GM12801 (cell line): ENCODE results near the gene SCAF1.

Experiments
- TF ChIP-seq, protein P1 (sequence below): IDR thresholded peaks from one replicate; pipeline ENCODE4 v1.5.1; 2011; ENCODE audit warnings: control low read depth; ENCODE audit not compliant: insufficient read length; ENCODE audit errors: extremely low read depth

SCAF1 gene

DNA sequence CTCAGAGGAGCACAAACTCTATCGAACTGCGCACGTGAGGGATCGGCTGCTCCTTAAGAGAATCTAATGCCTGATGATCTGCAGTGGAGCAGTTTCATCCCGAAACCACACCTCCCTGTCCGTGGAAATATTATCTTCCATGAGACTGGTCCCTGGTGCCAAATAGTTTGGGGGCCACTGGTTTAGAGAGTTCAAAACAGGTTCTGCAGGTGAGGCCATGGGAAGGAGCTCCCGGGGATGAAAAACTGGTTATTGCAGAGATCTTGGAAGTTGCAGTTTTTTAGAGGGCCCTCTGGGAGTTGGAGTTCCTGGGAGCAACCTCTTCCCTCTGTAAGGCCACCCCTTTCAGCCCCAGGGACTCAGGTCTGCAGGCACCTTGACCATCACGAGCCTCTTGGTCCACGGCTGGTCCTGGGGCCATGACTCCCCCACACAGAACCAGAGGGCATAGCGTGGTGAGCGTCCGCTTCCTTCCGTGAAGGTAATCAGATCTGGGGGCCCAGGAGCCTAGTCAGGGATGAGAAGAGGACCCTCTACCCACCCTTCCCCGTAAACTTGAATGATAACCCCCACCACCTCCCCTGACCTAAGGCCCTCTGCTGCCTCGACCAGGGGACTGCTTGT, 18.4 kb downstream of the SCAF1 start:
- TF ChIP-seq, protein P1, sequence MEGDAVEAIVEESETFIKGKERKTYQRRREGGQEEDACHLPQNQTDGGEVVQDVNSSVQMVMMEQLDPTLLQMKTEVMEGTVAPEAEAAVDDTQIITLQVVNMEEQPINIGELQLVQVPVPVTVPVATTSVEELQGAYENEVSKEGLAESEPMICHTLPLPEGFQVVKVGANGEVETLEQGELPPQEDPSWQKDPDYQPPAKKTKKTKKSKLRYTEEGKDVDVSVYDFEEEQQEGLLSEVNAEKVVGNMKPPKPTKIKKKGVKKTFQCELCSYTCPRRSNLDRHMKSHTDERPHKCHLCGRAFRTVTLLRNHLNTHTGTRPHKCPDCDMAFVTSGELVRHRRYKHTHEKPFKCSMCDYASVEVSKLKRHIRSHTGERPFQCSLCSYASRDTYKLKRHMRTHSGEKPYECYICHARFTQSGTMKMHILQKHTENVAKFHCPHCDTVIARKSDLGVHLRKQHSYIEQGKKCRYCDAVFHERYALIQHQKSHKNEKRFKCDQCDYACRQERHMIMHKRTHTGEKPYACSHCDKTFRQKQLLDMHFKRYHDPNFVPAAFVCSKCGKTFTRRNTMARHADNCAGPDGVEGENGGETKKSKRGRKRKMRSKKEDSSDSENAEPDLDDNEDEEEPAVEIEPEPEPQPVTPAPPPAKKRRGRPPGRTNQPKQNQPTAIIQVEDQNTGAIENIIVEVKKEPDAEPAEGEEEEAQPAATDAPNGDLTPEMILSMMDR: no peak

DNA sequence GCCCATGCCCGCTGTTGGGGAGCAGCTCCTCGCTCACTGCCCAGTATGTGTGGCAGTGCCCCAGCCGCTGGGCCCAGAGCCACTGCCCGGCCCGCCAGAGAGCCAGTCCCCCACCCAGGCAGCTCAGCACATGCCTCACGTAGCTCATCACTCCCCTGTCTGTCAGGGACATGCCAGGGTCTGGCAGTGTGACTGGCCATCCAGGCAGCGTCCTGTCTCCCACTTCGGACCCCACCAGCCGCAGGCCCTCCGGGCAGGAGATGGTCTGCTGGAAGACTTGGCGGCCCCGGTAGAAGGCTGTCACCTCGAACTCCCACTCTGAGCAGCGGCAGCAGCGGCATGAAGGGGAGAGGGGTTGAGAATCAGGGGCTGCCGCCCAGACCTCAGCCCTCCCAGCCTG, 20.0 kb downstream of the SCAF1 start:
- TF ChIP-seq, protein P1: no peak

DNA sequence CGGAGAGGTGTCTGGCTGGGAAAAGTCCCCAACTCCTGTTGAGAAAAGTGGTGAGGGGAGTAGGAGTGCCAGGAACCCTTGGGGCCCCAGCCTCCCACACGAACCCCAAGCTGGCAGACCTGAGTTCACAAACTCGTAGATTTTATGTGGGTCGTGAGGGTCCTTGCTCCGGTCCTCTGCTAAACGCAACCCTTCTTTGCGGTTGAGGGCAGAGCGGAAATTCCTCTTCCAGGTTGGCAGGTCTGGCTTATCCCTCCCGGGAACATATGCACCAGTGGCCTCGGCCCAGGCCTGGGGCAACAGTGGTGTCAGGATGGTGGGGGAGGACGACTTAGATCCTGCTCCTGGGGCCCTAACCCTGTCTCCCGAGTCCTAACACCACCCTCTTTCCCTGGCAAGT, 21.2 kb downstream of the SCAF1 start:
- TF ChIP-seq, protein P1: no peak

DNA sequence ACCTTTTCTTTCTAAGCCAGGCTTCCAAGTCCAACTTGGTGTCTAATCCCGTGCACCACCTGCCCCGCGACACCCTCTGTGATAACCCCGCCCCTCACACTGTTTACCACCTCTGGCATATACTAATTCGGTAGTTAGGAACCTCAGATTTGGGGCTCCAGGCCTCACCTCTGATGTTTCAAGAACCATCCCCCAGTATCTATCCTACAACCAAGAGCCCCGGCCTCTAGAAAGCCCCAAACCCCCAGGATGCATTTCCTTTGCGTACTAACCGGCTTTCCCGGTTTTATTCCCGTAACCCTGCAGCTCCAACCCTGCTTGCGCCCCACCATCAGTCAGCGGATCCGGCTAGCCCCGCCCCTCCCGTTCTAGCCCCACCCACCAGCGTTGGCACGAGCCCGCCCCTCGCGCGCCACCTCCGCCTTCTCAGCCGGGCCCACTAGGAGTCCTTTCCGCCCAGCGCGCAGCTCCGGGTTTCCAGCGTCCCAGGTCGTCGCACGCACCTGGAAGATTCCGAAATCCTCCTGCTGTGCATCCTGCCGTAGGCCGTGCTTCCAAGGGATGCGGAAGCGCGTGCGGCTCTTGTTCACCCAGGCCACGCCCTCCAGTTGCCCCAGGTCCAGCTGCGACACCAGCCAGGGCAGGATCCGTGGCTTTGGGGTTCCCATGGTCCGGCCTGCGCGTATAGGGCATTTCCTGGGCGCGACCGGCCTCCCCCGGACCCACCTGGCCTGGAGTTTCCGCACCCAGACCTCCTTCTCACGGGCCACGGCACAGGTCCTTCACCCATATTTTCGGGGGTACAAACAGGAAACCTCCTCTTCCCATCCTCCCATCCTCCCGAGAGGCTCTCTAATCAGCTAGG, 22.4 kb downstream of the SCAF1 start:
- TF ChIP-seq, protein P1: no peak

DNA sequence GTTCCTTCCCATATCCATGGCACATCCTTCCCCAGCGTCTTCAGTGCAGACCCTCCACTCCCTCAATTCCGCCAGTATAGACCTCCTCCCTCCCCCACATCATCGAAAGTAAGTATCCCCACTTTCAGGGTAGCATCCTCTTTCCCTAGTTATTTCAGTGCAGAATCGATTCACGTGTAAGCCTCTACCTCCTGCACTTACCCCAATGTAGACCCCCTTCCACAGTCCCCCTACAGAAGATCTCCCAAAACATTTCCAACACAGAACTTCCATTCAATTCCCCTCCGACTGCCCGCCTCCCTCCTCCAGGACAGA, 23.0 kb downstream of the SCAF1 start:
- TF ChIP-seq, protein P1: no peak

DNA sequence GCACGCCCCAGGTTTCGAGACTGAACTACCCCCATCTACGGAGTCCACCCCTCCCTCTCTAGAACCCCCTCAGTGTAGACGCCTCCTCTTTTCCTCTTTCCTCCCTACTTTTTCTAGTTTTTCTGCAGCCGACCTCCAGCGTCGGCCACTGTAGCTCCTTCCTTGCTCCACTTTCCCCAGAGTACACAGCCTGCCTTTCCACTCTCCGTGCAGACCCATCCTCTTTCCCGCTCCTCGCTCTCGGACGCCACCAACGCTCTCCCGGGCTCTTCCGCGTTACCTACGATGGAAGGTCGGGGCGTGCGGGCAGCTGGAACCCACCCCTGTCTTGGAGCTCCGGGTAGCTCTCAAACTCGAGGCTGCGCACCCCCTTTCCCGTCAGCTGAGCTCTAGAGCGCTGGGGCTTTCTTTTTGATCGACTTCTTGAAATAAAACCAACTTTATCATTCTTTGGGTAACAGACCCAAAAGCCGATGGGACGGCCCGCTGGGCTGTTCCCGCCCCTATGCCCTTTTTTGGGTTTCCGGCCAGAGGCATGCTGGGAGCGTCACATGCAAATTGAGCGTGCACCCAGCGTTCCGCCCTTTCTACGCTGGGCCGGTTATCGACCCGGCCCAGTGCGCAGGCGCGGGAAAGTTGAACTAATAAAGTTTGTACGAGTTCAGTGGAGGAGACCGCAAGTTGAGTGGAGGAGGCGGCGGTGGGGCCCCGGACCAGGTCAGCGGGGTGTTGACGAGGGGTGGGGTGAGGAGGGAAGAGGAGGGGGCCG, 23.5 kb downstream of the SCAF1 start, which contains the start of the genes BCL2L12 and IRF3:
BCL2L12 (plus strand) TSS at position 583 of the 769 bp plus-strand sequence. CDS start 760 bp downstream, outside the sequence.
IRF3 (minus strand) TSS at position 507 of the 769 bp plus-strand sequence. CDS start 1,019 bp downstream, outside the sequence.
- TF ChIP-seq, protein P1: no peak

DNA sequence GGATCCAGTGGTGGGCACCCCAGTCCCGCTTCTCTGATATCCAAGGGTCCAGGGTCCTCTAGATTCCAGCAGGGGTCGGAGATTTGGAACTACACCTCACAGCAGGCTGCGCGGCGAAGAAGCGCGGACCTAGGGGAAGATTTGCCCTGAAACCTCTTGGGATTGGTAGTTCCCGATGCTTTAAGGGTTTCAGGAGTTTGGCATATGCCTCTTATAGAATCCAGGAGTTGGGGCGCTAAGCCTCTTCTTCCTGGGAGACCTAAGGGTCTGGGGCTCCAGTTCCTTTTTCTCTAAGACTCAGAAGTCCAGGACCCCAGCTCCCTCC, 24.1 kb downstream of the SCAF1 start:
- TF ChIP-seq, protein P1: no peak
